ENCODE measurements around the gene GNB5.

DNA sequence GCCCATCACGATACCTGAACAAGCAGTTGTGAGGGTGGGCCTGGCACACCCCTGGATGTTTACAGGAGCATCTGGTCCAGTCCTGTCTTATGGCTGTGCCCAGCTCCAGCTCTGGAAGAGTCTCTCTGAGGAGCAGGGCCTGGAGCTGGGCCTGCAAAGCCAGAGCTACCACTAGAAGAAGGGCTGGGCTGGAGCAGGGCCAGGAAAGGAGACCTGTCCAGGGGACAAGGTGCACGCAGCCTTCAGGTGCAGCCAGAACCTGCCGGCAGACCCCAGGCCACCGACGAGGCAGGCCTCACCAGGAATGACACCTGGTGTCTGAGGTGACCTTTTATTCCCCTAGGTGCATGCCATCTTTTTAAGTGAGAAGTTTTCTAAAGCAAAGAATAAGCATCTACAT lies 70.2 kb downstream of the GNB5 start:
- TF ChIP-seq EZH2 (optimal IDR thresholded peaks at IDR 0.05; ENCODE audit: low read depth, low read length): no peak
- TF ChIP-seq, protein P1, sequence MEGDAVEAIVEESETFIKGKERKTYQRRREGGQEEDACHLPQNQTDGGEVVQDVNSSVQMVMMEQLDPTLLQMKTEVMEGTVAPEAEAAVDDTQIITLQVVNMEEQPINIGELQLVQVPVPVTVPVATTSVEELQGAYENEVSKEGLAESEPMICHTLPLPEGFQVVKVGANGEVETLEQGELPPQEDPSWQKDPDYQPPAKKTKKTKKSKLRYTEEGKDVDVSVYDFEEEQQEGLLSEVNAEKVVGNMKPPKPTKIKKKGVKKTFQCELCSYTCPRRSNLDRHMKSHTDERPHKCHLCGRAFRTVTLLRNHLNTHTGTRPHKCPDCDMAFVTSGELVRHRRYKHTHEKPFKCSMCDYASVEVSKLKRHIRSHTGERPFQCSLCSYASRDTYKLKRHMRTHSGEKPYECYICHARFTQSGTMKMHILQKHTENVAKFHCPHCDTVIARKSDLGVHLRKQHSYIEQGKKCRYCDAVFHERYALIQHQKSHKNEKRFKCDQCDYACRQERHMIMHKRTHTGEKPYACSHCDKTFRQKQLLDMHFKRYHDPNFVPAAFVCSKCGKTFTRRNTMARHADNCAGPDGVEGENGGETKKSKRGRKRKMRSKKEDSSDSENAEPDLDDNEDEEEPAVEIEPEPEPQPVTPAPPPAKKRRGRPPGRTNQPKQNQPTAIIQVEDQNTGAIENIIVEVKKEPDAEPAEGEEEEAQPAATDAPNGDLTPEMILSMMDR (IDR thresholded peaks at IDR 0.05; ENCODE audit: low read length): no peak
- no peak for TF ChIP-seq EZH2phosphoT487 (IDR thresholded peaks at IDR 0.05; ENCODE audit: low read length)
